ENCODE measurements around the gene GFER.

The GFER gene

DNA sequence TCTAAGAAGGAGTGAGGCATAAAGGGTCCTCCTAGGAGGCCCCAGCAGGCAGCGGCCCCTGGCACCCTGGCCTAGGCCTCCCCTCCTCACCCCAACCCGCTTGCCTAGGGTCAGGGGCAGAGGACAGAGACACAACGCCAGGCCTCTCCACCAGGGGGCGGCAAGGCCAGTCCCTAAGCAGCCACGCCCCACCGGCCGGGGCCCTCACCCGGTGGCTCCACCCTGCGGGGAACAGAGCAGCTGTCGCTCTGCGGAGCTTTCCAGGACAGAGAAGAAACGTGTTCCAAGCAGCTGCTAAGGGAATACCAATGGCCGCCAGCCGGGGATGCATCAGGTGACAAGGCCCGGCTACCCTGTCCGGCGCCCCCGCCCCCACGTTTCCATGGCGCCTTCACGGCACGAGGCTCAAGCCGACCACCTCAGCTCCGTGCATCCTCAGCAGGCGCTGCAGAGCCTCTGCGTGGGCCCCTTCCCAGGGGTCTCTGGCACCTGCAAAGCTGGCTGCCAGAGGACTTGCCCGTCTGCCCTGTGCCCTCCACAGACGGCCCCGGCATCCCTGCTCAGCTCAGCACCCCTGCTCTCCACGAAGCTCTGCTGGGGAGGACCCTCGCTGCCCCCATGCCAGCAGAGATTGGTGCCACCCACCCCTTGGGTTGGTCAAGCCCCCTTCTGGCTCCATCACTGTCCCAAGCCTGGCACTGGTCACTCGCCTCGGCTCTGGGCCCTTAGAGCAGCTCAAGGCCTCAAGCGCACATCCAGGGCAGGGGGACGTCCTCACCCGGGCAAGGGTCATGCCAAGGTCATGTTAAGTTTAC lies 20.0 kb downstream of the GFER start:
- TF ChIP-seq, protein P1, sequence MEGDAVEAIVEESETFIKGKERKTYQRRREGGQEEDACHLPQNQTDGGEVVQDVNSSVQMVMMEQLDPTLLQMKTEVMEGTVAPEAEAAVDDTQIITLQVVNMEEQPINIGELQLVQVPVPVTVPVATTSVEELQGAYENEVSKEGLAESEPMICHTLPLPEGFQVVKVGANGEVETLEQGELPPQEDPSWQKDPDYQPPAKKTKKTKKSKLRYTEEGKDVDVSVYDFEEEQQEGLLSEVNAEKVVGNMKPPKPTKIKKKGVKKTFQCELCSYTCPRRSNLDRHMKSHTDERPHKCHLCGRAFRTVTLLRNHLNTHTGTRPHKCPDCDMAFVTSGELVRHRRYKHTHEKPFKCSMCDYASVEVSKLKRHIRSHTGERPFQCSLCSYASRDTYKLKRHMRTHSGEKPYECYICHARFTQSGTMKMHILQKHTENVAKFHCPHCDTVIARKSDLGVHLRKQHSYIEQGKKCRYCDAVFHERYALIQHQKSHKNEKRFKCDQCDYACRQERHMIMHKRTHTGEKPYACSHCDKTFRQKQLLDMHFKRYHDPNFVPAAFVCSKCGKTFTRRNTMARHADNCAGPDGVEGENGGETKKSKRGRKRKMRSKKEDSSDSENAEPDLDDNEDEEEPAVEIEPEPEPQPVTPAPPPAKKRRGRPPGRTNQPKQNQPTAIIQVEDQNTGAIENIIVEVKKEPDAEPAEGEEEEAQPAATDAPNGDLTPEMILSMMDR (IDR thresholded peaks at IDR 0.05; ENCODE audit: low read depth, low read length), result peak; percentile 97
- 0 out of 2 replicates have a peak overlapping the region, but pooled peaks have one; percentile 8 for H3K4me3 ChIP-seq (ENCODE audit: low read depth, low read length)

DNA sequence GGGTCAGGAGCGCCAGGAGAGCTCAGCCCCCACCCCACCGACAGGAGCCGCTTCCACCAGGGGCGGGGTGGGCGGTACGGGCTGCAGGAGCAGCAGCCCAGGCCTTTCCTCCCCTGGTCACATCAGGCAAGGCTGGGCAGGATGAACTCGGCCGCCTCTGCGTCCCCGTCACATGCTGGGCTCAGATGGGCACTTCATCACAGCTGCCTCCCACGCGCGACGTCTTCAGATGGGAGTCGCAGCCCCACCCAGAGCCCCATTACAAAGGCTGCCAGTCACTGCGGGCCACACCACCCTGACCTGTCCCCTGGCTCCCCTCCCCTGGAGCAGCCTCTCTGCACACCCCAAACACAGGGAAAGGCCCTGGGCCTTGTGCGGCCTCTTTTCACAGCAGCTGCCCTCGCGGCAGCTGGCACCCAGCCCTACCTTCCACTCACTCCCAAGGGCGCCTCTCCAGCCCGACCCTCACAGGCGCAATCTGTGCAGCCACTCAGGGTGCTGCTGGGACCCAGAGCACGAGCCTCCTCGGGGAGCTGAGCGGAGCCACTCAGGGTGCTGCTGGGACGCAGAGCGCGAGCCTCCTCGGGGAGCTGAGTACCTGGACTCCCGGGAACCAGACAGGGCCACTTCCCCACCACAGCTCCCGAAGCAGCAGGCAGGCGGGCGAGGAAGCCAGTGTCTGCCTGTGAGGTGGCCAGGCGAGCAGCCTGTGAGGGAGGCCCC lies 21.0 kb downstream of the GFER start:
- TF ChIP-seq, protein P1 (IDR thresholded peaks at IDR 0.05; ENCODE audit: low read depth, low read length), result no peak
- no peak overlapping the region for H3K4me3 ChIP-seq (ENCODE audit: low read depth, low read length)

DNA sequence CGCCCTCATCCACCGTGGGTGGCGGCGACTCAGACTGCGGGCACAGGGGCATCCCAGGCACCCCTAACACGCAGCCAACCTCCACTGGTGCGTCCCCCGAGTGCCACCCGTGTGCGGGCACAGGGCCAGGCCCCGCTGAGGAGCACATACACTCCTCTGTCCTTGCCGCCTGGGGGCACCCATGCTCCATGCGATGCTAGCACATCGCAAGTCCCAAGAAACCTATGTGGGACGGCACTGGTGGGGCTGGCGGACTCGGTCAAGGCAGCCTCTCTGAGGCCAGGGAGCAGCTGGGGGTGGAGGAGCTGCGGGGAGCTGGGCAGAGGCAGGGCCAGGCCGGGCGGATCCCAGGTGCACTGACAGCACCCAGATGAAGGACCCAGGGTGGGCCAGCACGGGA lies 21.7 kb downstream of the GFER start:
- TF ChIP-seq, protein P1 (IDR thresholded peaks at IDR 0.05; ENCODE audit: low read depth, low read length), result no peak
- H3K4me3 ChIP-seq (ENCODE audit: low read depth, low read length), result no peak overlapping the region

DNA sequence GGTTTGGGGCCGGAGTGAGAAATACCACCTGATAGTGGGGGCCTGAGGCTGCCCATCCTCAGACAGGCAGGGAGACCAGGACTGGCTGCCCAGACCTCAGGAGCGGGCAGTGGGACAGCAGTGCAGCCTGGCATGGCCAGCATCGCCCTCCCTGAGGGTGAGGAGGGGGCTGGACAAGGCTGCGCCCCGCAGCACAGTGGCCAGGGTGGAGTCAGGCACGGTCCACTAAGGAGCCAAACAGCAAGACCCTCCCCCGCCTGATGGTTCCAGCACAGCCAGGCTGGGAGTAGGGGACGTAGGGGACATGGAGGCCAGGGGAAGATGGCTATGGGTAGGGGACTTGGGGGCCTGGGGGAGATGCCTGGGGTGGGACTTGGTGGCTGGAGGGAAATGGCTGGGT lies 22.3 kb downstream of the GFER start:
- H3K4me3 ChIP-seq (ENCODE audit: low read depth, low read length), result no peak overlapping the region
- TF ChIP-seq, protein P1 (IDR thresholded peaks at IDR 0.05; ENCODE audit: low read depth, low read length), result no peak

DNA sequence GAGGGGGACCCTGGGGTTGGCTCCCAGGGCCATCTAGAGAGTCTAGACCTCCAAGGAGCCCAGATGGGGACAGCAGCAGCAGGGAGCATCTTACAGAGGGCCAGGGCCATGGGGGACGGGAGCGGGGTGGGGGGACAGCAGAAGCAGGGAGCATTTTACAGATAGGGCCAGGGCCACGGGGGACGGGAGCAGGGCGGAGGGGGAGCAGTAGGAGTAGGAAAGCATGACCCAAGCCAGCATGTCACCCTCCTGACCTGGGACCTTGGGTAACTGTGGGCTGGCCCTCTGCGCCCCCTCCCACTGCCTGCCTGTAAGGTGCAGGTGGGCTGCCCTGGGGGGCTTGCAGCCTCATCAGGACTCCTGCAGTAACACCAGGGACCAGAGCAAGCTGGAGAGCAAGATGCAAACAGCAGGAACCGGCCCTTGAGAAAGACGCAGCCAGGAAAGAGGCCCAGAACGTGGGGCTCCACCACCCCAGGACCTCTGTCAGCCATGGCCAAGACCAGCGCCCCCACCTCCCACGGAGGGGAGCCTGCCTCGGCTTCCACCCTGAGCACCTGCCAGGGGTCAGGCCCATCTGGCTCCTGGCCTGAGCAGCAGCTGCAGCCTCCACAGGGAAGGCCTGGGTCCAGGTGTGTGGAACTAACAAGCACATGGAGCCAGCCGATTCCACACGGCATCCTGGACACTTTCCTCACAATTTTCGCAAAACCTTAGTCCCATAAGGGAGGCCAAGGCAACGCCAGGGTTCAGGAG lies 23.3 kb downstream of the GFER start:
- TF ChIP-seq, protein P1 (IDR thresholded peaks at IDR 0.05; ENCODE audit: low read depth, low read length), result no peak
- H3K4me3 ChIP-seq (ENCODE audit: low read depth, low read length), result peak overlapping the region; percentile 84

DNA sequence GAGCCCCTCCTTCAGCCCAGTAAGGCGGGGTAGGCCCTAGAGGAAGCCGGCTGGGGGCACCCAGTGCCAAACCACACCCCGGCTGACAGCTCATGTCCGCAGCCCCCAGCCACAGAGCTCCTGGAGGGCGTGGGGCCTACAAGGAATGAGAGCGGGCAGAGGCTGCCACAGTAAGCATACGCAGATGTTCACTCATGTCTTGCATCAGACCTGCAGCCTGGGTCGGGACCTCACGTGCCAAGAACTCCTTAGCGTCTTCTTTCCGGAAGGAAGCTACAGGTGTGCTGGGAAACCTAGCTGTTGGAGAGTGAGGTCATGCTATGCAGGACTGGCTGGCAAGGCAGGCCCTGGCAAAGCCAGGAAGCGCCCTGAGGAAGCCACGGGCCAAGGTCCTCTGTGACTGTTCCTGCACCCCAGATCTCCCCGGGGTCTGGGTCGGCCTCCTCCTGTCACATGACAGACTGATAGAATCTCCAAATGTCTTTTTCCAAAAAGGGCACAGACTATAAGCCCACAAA lies 24.1 kb downstream of the GFER start:
- TF ChIP-seq, protein P1 (IDR thresholded peaks at IDR 0.05; ENCODE audit: low read depth, low read length), result no peak
- peak overlapping the region; percentile 84 for H3K4me3 ChIP-seq (ENCODE audit: low read depth, low read length)
